Measurements from ENCODE around the gene USP48.

- TF ChIP-seq PKNOX1 (IDR thresholded peaks at IDR 0.05) (no peak), HDGF (IDR thresholded peaks at IDR 0.05; ENCODE audit: borderline replicate concordance) (no peak), FOXK2 (IDR thresholded peaks at IDR 0.05) (no peak), SP1 (IDR thresholded peaks at IDR 0.05) (no peak), ELF4 (IDR thresholded peaks at IDR 0.05) (no peak), ZNF384 (IDR thresholded peaks at IDR 0.05) (no peak), BHLHE40 (IDR thresholded peaks at IDR 0.05; ENCODE audit: borderline replicate concordance) (no peak)
Measured at GRCh38 chr1:21655259-21655658, 127.7 kb downstream of the USP48 start.
